ENCODE measurements around the gene NCK2. TPM values are rescaled to one million over a fixed set of nuclear protein-coding genes. Genes with fewer than 3 reads are reported as not detected.

Gene NCK2
- polyA plus RNA-seq, 4 donors: 59.6 to 124 (median 84.3) TPM

- H3K9me3 ChIP-seq (ENCODE audit: control insufficient read depth in 2 of 2, insufficient read depth in 1 of 2, low read depth in 1 of 2, low read length in 1 of 2): no peaks in the 10 kb centered on the region
- DNase-seq: no peak
- no peaks in the 10 kb centered on the region for H3K27me3 ChIP-seq (ENCODE audit: control insufficient read depth in 3 of 3, insufficient read depth in 3 of 3, low read length in 3 of 3)
- no peak for FAIRE-seq
- peaks cover 0 to 28% (median 2%) of the 10 kb centered on the region in 3 donors for H3K36me3 ChIP-seq (ENCODE audit: control insufficient read depth in 3 of 3, insufficient read depth in 2 of 3, low read depth in 1 of 3, low read length in 3 of 3)
- peaks cover 13 to 26% (median 16%) of the 10 kb centered on the region in 3 donors for H3K4me1 ChIP-seq (ENCODE audit: control insufficient read depth in 3 of 3, insufficient read depth in 2 of 3, low read depth in 1 of 3, low read length in 2 of 3)
- no peak overlapping the region for H3K4me3 ChIP-seq (ENCODE audit: low read depth in 1 of 3, low read length in 3 of 3)
- no peak overlapping the region for H3K27ac ChIP-seq (ENCODE audit: low read depth in 1 of 3, low read length in 2 of 3)
- WGBS, 3 donors: 83 to 87% (median 84%) methylated on average over 9 of the region's 9 CpGs
Measured at GRCh38 chr2:105814291-105814940, 69.7 kb downstream of the NCK2 start.

- H3K27ac ChIP-seq (ENCODE audit: low read depth in 1 of 3, low read length in 2 of 3): no peak overlapping the region
- H3K4me3 ChIP-seq (ENCODE audit: low read depth in 1 of 3, low read length in 3 of 3): no peak overlapping the region
- peaks cover 13 to 28% (median 13%) of the 10 kb centered on the region in 3 donors for H3K4me1 ChIP-seq (ENCODE audit: control insufficient read depth in 3 of 3, insufficient read depth in 2 of 3, low read depth in 1 of 3, low read length in 2 of 3)
- WGBS, 3 donors: 79 to 89% (median 84%) methylated on average over 7 of the region's 7 CpGs
- peaks cover 0 to 32% (median 2%) of the 10 kb centered on the region in 3 donors for H3K36me3 ChIP-seq (ENCODE audit: control insufficient read depth in 3 of 3, insufficient read depth in 2 of 3, low read depth in 1 of 3, low read length in 3 of 3)
- FAIRE-seq: no peak
- H3K9me3 ChIP-seq (ENCODE audit: control insufficient read depth in 2 of 2, insufficient read depth in 1 of 2, low read depth in 1 of 2, low read length in 1 of 2): no peaks in the 10 kb centered on the region
- no peaks in the 10 kb centered on the region for H3K27me3 ChIP-seq (ENCODE audit: control insufficient read depth in 3 of 3, insufficient read depth in 3 of 3, low read length in 3 of 3)
- no peak for DNase-seq
Measured at GRCh38 chr2:105815401-105815800, 70.7 kb downstream of the NCK2 start.

DNA sequence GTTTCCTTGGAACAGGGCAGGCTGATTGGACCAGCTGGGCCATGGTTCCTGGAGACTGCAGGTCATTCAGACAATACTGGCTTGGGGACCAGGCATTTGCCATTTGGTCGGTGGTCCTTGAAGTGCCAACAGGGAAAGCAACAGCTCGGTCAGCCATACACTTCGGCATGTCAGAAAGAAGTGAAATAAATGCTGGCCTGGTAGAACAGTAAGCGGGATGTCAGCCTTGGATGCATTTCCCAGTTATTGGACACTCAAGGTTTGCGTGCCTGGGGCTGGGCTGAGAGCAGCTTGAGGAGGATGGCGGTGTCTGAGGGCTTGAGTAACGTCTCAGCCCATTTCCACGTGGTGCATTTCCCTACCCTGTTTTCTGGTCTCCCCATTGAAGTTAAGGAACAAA is 75.4 kb downstream of the NCK2 start:
- no peaks in the 10 kb centered on the region for H3K27me3 ChIP-seq (ENCODE audit: control insufficient read depth in 3 of 3, insufficient read depth in 3 of 3, low read length in 3 of 3)
- WGBS, 3 donors: 86 to 87% (median 87%) methylated on average over 8 of the region's 8 CpGs
- H3K36me3 ChIP-seq (ENCODE audit: control insufficient read depth in 3 of 3, insufficient read depth in 2 of 3, low read depth in 1 of 3, low read length in 3 of 3): peaks cover 0 to 44% (median 2%) of the 10 kb centered on the region in 3 donors
- no peak for FAIRE-seq
- no peak for DNase-seq
- no peak overlapping the region for H3K27ac ChIP-seq (ENCODE audit: low read depth in 1 of 3, low read length in 2 of 3)
- no peak overlapping the region for H3K4me3 ChIP-seq (ENCODE audit: low read depth in 1 of 3, low read length in 3 of 3)
- H3K9me3 ChIP-seq (ENCODE audit: control insufficient read depth in 2 of 2, insufficient read depth in 1 of 2, low read depth in 1 of 2, low read length in 1 of 2): no peaks in the 10 kb centered on the region
- H3K4me1 ChIP-seq (ENCODE audit: control insufficient read depth in 3 of 3, insufficient read depth in 2 of 3, low read depth in 1 of 3, low read length in 2 of 3): peaks cover 11 to 30% (median 18%) of the 10 kb centered on the region in 3 donors

- DNase-seq (no peak), FAIRE-seq (no peak)
- H3K27me3 ChIP-seq (ENCODE audit: control insufficient read depth in 3 of 3, insufficient read depth in 3 of 3, low read length in 3 of 3): no peaks in the 10 kb centered on the region
- no peak overlapping the region for H3K27ac ChIP-seq (ENCODE audit: low read depth in 1 of 3, low read length in 2 of 3)
- H3K9me3 ChIP-seq (ENCODE audit: control insufficient read depth in 2 of 2, insufficient read depth in 1 of 2, low read depth in 1 of 2, low read length in 1 of 2): no peaks in the 10 kb centered on the region
- H3K4me3 ChIP-seq (ENCODE audit: low read depth in 1 of 3, low read length in 3 of 3): no peak overlapping the region
- H3K36me3 ChIP-seq (ENCODE audit: control insufficient read depth in 3 of 3, insufficient read depth in 2 of 3, low read depth in 1 of 3, low read length in 3 of 3): peaks cover 0 to 41% (median 2%) of the 10 kb centered on the region in 3 donors
- peaks cover 11 to 30% (median 18%) of the 10 kb centered on the region in 3 donors for H3K4me1 ChIP-seq (ENCODE audit: control insufficient read depth in 3 of 3, insufficient read depth in 2 of 3, low read depth in 1 of 3, low read length in 2 of 3)
- WGBS, 3 donors: 56 to 62% (median 57%) methylated on average over 6 of the region's 6 CpGs
Measured at GRCh38 chr2:105820691-105821090, 76.0 kb downstream of the NCK2 start.

DNA sequence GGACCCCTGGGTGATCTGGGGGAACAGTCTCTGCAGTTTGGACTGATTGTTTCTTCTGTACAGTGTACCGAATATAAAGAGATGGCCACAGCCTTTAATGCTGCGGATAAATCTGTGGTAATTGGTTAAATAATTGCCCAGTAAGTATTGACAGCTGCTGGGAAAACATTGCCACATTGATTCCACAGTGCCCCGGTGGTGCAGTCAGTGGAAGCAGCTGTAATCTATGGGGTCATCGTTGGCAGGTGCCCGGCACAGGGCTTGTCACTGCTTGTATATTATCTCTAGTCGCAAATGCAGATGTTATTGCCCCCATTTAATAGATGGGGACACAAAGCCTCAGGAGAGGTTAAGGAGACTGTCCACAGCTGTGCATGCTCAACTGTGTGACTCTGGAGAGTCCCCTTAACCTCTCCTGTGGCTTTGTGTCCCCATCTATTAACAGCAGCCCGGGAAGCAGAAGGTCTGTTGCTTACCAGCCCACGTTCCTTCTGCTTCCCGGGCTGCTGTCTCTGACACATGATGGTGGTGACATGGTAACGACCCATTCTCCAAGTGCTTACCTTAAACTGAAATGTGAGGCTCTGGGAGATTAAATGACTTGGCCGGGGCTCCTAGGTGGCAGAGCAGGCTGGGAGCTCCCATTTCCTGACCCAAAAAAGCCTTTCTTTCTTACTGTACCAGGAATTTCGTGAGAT is 76.9 kb downstream of the NCK2 start:
- Histone ChIP-seq H3K27ac (ENCODE audit: low read depth in 1 of 3, low read length in 2 of 3) (peak overlapping the region in 1 of 3 donors; percentile 49), H3K4me1 (ENCODE audit: control insufficient read depth in 3 of 3, insufficient read depth in 2 of 3, low read depth in 1 of 3, low read length in 2 of 3) (peaks cover 11 to 30% (median 18%) of the 10 kb centered on the region in 3 donors), H3K9me3 (ENCODE audit: control insufficient read depth in 2 of 2, insufficient read depth in 1 of 2, low read depth in 1 of 2, low read length in 1 of 2) (no peaks in the 10 kb centered on the region), H3K27me3 (ENCODE audit: control insufficient read depth in 3 of 3, insufficient read depth in 3 of 3, low read length in 3 of 3) (no peaks in the 10 kb centered on the region), H3K36me3 (ENCODE audit: control insufficient read depth in 3 of 3, insufficient read depth in 2 of 3, low read depth in 1 of 3, low read length in 3 of 3) (peaks cover 0 to 38% (median 2%) of the 10 kb centered on the region in 3 donors), H3K4me3 (ENCODE audit: low read depth in 1 of 3, low read length in 3 of 3) (no peak overlapping the region)
- FAIRE-seq (no peak), DNase-seq (no peak)
- 45 to 67% (median 54%) methylated on average over 12 of the region's 12 CpGs for WGBS, 3 donors

DNA sequence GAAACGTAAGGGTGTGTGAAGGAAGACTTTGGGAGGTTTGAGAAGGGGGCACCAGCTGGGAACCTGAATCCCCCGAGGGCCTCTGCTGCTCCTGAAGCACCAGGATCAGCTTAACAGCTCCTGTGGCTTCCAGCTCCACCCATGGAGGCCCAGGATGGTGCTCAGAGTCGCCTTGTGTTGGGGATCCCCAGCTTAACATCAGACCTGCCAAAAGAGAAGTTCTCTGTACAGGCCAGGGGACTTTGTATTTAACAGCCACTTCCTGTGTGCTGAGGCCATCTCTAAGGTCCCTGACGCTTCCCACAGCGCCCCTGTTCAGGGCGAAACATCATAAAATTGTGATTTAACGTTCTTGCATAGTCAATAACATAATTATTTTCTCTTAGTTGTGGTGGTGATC is 77.5 kb downstream of the NCK2 start:
- Histone ChIP-seq H3K27ac (ENCODE audit: low read depth in 1 of 3, low read length in 2 of 3) (peak overlapping the region in 1 of 3 donors; percentile 49), H3K4me1 (ENCODE audit: control insufficient read depth in 3 of 3, insufficient read depth in 2 of 3, low read depth in 1 of 3, low read length in 2 of 3) (peaks cover 11 to 30% (median 18%) of the 10 kb centered on the region in 3 donors), H3K36me3 (ENCODE audit: control insufficient read depth in 3 of 3, insufficient read depth in 2 of 3, low read depth in 1 of 3, low read length in 3 of 3) (peaks cover 0 to 35% (median under 1%) of the 10 kb centered on the region in 3 donors), H3K9me3 (ENCODE audit: control insufficient read depth in 2 of 2, insufficient read depth in 1 of 2, low read depth in 1 of 2, low read length in 1 of 2) (no peaks in the 10 kb centered on the region), H3K27me3 (ENCODE audit: control insufficient read depth in 3 of 3, insufficient read depth in 3 of 3, low read length in 3 of 3) (no peaks in the 10 kb centered on the region), H3K4me3 (ENCODE audit: low read depth in 1 of 3, low read length in 3 of 3) (no peak overlapping the region)
- FAIRE-seq (no peak), DNase-seq (peak in 1 of 2 donors; percentile 28)
- 30 to 51% (median 38%) methylated on average over 7 of the region's 7 CpGs for WGBS, 3 donors

GRCh38 chr2:105824446-105824845 is 79.7 kb downstream of the NCK2 start:
- no peaks in the 10 kb centered on the region for H3K9me3 ChIP-seq (ENCODE audit: control insufficient read depth in 2 of 2, insufficient read depth in 1 of 2, low read depth in 1 of 2, low read length in 1 of 2)
- FAIRE-seq (no peak), DNase-seq (no peak)
- H3K4me1 ChIP-seq (ENCODE audit: control insufficient read depth in 3 of 3, insufficient read depth in 2 of 3, low read depth in 1 of 3, low read length in 2 of 3): peaks cover 11 to 30% (median 18%) of the 10 kb centered on the region in 3 donors
- no peak overlapping the region for H3K4me3 ChIP-seq (ENCODE audit: low read depth in 1 of 3, low read length in 3 of 3)
- peaks cover 0 to 31% (median 2%) of the 10 kb centered on the region in 3 donors for H3K36me3 ChIP-seq (ENCODE audit: control insufficient read depth in 3 of 3, insufficient read depth in 2 of 3, low read depth in 1 of 3, low read length in 3 of 3)
- no peaks in the 10 kb centered on the region for H3K27me3 ChIP-seq (ENCODE audit: control insufficient read depth in 3 of 3, insufficient read depth in 3 of 3, low read length in 3 of 3)
- no peak overlapping the region for H3K27ac ChIP-seq (ENCODE audit: low read depth in 1 of 3, low read length in 2 of 3)
- WGBS, 3 donors: 73 to 88% (median 82%) methylated on average over 9 of the region's 9 CpGs

DNA sequence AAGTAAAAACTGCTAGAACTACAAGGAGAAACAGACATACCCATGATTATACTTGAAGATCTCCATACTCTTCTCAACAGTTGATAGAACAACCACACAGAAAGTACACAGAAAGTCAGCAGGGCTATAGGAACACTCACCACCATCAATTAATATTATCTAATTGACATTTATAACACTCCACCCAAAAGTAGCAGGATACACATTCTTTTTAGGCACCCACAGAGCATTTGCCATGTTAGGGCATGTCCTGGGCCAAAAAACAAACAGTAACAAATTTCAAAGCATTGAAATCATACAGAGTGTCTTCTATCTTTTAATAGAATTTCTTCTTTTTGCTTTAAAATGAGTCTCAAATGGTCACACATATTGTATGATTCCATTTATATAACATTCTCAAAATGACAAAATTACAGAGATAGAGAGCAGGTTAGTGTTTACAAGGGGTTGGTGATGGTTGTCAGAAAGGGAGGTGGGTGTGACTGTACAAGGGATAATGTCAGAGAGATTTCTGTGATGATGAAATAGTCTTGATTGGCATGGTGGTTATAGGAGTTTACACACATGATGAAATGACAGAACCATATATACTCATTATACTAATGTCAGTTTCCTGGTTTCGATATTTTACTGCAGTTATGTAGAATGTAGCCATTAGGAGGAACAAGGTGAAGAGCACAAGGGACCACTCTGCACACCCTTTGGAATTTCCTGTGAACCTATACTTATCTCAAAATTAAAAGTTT is 82.8 kb downstream of the NCK2 start:
- Histone ChIP-seq H3K27ac (ENCODE audit: low read depth in 1 of 3, low read length in 2 of 3) (no peak overlapping the region), H3K36me3 (ENCODE audit: control insufficient read depth in 3 of 3, insufficient read depth in 2 of 3, low read depth in 1 of 3, low read length in 3 of 3) (peaks cover 0 to 18% (median 2%) of the 10 kb centered on the region in 3 donors), H3K4me3 (ENCODE audit: low read depth in 1 of 3, low read length in 3 of 3) (no peak overlapping the region), H3K27me3 (ENCODE audit: control insufficient read depth in 3 of 3, insufficient read depth in 3 of 3, low read length in 3 of 3) (no peaks in the 10 kb centered on the region), H3K4me1 (ENCODE audit: control insufficient read depth in 3 of 3, insufficient read depth in 2 of 3, low read depth in 1 of 3, low read length in 2 of 3) (peaks cover 3 to 7% (median 3%) of the 10 kb centered on the region in 3 donors), H3K9me3 (ENCODE audit: control insufficient read depth in 2 of 2, insufficient read depth in 1 of 2, low read depth in 1 of 2, low read length in 1 of 2) (no peaks in the 10 kb centered on the region)
- DNase-seq (no peak), FAIRE-seq (no peak)
- 67 to 83% (median 82%) methylated on average over 1 of the region's 1 CpG for WGBS, 3 donors

Data from small intestine (tissue), 7 donors.